GM21717 (cell line): Measurements from ENCODE around the gene MAP3K15.

Experiments
- ATAC-seq: cut with Tn5 transposase; IDR thresholded peaks from one replicate; pipeline ENCODE4 v1.9.1; 2021; ENCODE audit warnings: mild to moderate bottlenecking, moderate library complexity; ENCODE audit not compliant: unreplicated experiment

MAP3K15 gene

DNA sequence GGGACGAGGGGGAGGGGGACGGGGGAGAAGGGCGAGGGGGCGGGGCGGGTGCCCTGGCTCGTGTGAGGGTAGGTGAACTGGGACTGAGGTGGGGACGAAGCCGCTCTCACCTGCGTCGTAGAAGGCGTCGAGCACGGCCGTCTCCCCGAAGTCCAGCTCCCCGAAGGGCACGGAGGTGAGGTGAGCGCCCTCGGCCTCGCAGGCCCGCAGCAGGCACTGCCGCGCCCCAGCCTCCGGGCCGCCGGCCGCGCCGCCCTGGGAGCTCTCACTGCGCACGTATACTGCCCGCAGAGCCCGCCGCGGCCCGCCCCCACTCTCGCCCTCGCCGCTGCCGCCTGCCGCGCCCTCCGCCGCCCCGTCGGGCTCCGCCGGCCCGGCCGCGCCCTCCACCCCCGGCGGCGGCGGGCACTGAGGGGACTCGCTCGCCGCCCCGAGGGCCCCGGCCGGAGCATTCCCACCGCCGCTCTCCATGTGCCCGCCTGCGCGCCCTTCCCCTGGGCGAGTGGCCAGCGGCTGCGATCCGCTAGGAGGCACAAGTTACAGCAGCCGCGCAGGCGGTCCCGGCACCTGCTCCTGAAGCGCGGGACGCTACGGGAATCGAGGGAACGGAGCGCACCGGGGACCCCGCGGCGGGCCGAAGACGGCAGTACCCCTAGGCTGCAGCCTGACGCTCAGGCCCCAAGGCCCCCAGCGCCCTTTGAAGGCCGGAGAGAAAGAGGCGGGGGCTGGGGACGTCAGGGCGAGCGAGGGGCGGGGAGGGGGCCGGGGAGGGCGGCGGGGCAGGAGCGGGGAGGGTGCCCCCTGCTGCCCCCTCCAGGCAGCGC lies at the start of gene MAP3K15:
MAP3K15 (minus strand) TSS at position 718 of the 824 bp plus-strand sequence; CDS start at position 471, 247 bp downstream.
- ATAC-seq, result no peak

DNA sequence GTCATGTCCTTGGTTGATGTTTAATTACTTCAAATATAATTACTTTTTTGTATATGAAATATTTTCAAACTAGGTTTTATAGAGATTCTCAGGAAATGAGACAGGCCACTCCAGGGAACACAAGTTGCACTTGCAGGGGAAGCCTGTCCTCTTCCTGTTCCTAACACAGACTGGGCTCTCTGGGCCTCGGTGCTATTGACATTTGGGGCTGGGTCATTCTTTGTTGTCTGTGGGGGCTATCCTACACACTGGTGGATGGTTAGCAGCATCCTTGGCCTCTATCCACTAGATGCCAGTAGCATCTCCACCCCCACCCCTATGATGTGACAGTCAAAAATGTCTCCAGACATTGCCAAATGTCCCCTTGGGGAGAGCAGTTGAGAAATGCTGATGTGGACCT lies 49.3 kb upstream of the MAP3K15 start:
- no peak for ATAC-seq

DNA sequence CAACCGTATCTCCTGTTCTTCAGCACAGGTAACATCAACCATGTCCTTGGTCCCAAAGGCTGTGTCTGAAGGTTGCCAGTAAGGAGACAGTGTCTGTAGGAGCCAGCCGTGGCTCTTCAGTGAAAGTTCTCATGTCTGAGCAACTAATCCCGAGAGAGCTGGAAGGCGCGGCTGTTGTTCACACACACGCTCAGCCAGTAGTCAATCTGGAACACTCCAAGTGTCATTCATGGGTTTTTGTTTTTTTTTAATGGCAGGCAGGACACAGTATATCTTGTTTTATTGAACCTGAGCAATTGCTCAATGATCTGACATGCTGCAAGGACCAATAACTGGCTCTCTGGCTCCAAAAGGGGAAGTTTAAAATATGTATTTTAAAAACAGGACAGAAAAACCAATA lies 48.4 kb upstream of the MAP3K15 start:
- peak; percentile 50 for ATAC-seq

- peak; percentile 61 for ATAC-seq
Observed at GRCh38 chrX:19563327-19563726, 48.0 kb upstream of the MAP3K15 start.

- no peak for ATAC-seq
Observed at GRCh38 chrX:19560611-19561010, 45.3 kb upstream of the MAP3K15 start.

DNA sequence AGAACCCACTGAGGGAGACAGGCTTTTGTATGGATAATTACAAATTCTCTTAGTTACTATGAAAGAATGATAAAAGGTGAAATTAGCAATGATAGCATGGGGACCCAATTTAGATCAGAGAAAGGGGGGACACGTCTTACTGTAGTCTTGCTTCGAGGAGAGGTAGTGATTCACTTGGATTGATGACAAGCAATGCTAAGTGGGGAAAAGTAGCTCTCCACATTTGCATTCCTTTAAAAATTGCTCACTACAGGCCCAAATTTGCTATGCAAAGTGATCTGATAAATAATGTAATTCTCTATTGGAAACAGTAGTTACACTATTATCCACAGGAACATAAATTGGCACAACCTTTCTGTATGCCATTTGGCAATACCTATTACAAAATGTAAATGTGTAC lies 42.5 kb upstream of the MAP3K15 start:
- no peak for ATAC-seq

GRCh38 chrX:19556202-19556601 lies 40.9 kb upstream of the MAP3K15 start:
- no peak for ATAC-seq

DNA sequence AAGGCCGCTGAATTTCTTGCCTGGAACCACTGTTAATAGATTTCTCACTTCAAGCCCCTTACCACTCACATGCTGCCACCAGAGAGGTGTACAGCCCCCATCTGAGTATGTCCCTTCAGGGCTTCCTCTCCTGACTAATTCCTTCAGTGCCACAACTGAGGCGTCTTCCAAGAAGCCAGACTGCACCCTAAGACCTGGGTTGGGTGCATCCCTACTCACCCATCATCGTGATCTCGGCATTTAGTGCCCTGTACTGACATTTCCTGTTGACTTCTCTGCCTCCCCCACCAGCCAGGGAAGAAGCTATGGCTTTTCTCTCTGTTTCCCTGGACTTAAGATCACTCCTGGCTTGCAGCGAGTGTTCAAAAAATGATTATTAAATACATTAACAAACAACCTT lies 40.4 kb upstream of the MAP3K15 start:
- no peak for ATAC-seq

DNA sequence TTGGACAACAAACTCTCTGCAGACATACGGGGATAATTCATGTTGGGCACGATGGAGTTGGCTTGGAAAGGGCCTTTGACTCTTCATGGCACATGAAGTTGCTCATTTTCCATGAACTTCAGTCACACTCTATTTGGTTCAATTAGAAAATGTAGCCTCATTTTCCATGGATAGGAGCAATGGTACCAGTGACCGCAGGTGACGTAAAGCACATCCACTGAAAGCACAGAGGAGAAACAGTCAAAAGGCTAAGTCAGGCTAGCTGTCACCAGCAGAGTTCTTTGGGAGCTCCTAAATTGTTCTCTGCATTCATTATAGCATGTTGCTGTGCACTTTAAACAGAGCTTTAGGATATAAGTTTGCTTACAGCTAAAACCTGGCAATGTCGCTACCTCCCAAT lies 39.9 kb upstream of the MAP3K15 start:
- ATAC-seq, result no peak

DNA sequence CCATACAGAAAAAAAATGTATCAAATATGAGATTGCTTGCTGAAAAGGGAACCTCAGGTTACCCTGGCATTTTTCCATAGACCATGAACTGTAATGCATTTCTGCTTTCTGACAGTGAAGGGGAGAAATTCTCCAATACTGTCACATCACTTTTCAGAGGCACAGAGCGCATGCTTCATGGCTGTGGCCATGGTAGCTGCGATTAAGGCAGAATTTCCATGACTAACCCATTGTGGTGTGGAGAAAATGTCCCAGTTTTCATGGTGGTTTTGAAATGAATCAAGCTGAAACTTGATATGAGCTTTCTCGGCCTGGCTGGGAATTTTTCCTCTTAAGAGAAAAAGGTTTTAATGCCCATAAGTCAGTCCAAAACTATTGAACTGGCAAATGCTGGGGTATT lies 39.5 kb upstream of the MAP3K15 start:
- peak; percentile 43 for ATAC-seq

DNA sequence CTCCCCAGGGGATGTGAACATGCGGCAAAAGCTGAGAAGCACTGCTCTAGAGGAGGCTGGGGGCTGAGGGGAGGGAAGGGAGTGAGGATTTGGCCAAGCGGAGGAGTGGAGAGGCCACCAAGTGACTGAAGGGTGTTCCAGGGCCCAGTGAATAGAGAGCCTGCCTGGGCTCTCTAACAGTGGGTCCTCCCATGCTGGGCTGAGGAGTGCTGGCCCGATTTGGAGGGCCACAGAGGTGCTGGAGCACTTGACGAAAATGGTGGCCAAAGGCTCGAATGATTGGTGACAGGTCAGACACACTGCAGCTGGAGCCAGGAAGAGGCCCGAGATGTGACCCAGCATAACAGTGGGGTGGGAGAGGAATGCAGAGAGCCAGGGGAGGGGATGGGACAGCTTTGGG lies 37.5 kb upstream of the MAP3K15 start:
- ATAC-seq, result no peak

GRCh38 chrX:19549838-19550237 lies 34.5 kb upstream of the MAP3K15 start:
- ATAC-seq, result no peak

DNA sequence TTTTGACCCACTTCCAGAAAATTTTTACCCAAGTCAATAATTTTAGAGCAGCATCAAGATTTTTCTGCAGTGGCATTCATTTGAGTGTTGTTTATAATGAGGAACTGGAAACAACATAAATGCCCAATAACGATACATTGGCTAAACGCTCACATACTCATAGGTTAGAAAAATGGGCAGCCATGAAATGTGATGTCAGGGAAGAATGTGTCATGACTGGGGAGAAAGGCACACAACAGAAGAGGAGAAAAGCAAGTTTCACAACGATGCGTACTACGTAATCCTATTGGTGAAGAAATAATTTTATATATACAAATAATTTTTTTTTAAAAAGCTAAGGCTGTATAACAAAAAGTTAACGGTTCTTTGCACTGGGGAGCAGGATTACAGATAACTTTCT lies 33.6 kb upstream of the MAP3K15 start:
- ATAC-seq, result no peak

DNA sequence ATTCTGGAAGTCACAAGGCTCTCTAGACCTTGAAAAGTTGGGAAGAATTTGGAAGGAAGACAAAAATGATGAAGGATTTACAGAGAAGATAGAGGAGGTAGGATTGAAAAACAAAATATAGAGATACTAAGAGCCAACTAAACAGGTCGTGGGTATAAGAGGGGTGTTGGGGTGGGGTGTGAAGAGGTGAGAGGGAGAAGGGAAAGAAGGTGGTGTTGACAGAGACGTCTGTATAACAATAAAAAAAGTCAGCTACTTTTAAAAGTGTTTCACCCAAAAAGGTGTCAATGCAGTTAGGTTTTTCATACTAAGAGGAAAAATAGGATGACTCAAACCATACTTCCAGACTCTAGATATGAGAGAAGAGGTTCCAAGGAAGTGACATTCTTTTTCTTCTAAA lies 33.0 kb upstream of the MAP3K15 start:
- ATAC-seq, result no peak

DNA sequence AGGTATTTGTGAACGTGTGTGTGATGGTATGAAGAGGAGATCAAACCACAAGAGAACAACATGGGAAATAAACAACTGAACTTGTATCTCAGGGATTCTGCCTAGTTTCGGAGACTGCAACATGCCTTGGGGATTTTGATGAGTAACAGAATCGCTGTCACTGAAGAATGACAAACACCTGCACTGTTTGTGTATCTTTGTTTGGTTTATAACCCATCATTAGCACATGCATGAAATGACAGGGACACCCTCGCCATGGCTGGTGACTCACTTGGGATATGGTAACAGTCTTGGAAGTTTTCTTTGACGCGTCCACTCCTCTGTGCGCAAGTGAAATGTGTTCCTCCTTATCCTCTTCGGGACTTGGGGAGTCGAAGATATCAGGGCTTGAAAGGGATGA lies 30.3 kb upstream of the MAP3K15 start:
- ATAC-seq, result no peak

DNA sequence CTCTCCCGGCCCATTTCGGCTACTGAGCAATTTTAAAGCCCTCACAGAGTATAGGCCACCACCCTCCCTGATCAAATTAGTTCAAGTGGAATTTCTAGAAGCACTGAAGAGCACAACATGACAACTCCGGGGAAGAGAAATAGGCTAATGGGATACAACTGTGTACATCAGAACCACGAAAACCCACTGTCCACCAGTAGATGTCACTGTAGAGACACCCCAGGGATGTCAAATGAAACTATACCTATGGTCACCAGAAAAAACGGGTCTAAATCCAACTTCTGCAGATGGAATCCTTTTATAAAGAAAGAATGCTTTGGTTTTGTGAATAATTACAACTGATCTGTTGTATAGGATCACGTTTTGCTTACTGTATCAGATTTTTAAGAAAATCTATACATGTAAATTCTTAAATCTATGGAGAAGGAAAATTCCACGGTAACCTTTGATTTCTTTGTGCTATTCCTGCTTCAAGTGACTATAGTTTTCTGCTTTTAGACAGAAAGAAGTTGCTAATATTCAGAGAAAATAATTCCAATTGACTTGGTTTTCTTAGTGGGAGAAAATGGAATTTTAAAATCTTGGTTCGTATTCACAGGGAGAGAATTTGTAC lies 29.5 kb upstream of the MAP3K15 start:
- ATAC-seq, result no peak

DNA sequence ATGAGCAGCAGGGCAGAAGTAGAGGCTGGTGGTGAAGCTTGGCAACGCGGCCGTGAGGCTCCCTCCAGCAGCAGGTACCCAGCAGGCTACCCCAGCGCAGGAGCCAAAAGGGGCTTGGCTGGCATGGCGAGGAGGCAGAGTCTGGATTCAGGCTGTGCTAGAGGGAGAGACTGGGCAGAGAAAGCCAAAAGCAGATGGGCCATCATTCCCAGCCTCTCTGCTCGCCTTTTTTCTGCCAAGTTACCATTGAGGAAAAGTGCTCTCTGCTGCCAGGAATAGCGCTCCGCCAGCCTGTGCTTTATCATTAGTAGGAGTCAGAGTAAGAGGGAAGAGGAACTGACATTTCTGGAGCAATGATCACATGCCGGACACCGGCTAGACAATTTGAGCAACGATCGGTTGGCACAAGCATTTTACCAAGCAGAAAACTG lies 28.7 kb upstream of the MAP3K15 start:
- ATAC-seq, result no peak

- no peak for ATAC-seq
Observed at GRCh38 chrX:19543020-19543715, 27.9 kb upstream of the MAP3K15 start.

DNA sequence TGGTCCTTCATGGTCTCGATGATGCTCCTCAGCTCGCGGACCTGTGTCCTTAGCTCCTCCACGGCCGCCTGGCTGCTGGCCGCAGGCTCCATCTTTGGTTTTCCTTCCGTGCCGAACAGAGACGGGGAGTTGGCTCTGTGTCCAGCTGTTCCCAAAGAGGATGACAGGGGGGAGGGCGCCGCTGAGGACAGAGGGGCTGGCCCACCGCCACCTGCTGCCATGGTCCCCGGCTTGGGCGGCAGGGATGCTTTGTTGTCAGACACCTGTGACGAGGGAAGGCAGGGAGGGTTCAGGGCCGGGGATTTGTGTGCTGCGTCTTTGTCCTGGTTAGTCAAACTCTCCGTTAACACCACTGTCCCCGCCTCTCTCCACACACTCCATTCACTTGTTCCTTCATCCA lies 26.6 kb upstream of the MAP3K15 start:
- no peak for ATAC-seq

DNA sequence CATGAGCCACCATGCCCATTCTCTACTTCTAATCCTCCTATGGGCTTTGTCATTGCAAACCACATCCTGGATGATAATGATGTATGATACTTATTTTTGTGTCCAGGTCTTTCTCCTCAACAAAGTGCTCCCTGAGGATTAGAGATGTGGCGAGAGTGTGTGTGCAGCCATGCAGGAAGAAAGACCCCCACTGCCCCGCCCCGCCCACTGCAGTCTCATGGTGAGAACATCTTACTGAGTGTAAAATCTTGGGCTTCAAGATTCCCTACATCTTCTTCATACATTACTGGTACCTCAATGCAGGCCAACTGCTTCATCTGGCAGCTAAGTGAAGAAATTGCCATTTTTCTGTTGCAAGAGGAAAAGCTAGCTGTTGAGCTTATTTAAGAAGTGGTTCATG lies 25.9 kb upstream of the MAP3K15 start:
- ATAC-seq, result no peak

- ATAC-seq, result no peak
Observed at GRCh38 chrX:19540076-19540475, 24.8 kb upstream of the MAP3K15 start.

DNA sequence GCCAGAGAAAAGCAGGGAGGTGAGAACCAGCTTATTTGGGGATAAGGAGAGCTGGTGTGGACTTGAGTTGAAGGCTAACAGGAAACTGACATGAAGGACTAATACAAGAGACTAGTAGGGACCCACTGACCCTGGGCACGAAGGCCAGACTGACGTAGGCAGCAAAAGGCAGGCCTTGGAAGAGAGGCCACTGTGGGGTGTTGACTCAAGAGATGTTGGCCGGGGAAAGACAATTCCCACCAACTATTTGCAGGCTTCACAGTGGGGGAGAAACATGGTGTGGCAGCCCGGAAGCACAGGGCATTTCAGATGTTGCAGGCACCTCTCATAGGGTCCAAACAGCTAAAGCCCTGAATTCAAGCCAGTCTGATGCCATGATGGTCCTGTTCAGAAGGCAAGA lies 24.4 kb upstream of the MAP3K15 start:
- ATAC-seq, result no peak
